HG03196 (cell line): ENCODE data around the gene UBR1.
"Not testable (repeated sequence)": the region's sequence is repeated elsewhere in the genome, so short reads cannot be mapped to it uniquely, and the experiment has no call there.

Experiments
- ATAC-seq: cut with Tn5 transposase; IDR thresholded peaks from one replicate; pipeline ENCODE4 v1.9.1; 2021; ENCODE audit not compliant: unreplicated experiment

Gene UBR1

DNA sequence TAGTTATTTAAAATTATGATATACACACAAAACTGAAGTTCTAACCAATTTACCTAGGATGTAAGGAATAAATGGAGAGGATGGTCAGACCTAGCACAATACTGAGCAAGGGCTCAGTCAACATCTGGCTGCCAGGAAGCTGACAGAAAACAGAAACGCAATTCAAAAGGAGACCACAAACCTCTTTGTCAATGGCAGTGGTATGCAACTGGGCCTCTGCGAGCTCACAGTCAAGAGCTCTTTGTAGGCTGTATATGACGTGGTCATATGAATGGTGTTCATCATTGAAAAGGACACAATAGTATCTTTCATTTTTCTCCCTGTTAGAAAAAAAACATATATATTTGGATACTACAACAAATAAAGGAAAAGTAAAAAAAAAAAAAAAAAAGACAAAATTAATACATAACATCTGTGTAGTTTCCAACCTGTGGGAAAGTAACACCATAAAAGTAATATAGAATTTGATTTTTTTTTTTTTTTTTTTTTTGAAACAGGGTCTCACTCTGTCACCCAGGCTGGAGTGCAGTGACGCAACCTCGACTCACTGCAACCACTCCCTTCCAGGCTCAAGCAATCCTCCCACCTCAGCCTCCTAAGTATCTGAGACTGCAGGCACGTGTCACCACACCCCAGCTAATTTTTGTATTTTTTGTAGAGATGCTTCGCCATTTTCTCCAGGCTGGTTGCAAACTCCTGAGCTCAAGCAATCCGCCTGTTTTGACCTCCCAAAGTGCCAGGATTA, 37.9 kb downstream of the UBR1 start:
- no peak for ATAC-seq

DNA sequence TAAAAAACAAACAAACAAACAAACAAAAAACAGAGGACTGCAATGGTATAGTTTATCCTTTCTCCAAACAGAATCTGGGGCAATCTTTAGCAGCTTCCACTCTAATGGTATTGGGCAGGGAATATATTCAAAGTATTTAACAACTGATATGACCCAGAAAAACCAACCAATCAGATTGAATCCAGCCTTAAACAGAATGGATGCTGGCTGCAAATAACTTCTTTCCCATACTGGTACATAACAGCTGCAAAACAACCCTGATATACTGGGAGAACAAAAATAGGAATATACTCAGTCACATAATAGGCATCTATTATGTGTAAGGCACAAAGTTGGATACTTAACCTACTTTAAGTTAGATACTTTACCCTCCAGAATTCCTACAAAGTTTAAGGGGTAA, 49.1 kb downstream of the UBR1 start:
- ATAC-seq: no peak

DNA sequence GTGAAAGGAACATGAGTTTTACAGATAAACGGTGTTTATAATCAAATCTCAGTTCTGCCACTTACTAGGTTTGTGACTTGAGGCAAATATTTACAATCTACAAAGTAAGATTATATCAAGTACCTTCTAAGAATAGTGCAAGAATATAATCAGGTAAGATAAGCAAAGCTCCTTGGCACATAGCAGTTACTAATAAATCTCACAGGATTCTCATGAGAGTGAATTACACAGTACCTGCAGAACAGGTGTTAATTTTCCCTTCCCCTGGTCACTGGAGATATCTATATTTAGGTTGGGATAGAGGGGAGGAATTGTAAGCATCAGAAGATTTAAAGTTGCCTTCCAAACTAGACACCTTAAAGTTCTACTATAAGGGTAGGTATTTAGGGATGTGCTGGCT, 53.0 kb downstream of the UBR1 start:
- no peak for ATAC-seq

DNA sequence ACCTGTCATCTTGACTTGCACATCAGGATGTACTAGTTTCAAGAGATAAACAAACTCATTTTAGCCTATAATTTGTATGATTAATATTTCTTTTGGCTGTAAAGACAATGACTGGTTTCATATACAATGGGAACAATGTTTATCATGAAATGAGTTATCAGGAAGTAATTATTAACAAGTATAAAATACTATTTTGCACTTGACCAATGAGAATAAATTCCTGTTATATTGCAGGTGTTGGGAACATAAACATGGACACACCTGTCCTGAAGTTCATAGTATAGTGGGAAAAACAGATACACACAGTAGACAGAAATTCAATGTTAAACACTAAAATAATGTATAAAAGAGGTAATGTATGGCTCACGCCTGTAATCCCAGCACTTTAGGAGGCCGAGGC, 56.9 kb downstream of the UBR1 start:
- no peak for ATAC-seq

DNA sequence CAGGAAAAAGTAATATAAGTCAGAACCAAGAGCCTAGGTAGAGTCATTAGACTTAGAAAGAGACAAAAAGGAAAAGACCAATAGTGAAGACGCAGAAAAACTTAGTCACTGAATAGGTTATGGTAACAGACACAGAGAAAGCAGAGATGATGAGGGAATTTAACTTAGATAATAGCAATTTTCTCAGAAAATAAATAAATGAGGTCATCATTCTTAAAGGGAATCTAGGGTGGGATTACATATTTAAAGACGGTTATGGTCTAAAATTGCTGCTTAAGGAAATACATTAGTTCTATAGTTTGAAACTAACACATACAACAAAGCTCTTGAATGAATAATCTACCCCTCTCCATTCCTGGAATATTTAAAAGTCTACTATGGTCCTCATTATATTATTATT, 59.4 kb downstream of the UBR1 start:
- no peak for ATAC-seq

DNA sequence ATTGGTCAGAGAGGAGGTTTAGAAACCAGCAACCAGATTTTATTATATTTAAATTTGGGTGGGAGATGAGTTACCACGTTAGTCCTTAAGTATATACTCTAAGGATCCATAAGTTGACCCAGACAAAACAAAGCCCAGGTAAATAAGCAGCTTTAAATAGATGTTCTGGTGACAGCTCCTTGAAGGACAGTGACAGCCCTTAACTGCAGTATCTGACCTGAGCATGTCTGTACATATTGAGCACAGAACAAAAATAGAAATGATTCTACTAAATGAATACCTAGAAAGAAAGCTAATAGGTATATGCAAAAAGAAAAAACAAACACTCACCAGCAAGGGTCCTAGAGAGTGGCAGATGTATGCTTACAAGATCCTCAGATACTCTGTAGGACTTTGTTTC, 63.0 kb downstream of the UBR1 start:
- no peak for ATAC-seq

DNA sequence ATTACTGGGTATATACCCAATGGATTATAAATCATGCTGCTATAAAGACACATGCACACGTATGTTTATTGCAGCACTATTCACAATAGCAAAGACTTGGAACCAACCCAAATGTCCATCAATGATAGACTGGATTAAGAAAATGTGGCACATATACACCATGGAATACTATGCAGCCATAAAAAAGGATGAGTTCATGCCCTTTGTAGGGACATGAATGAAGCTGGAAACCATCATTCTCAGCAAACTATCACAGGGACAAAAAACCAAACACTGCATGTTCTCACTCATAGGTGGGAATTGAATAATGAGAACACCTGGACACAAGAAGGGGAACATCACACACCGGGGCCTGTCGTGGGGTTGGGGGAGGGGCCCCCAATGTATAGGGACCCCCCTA, 64.8 kb downstream of the UBR1 start:
- ATAC-seq: not testable (repeated sequence)

DNA sequence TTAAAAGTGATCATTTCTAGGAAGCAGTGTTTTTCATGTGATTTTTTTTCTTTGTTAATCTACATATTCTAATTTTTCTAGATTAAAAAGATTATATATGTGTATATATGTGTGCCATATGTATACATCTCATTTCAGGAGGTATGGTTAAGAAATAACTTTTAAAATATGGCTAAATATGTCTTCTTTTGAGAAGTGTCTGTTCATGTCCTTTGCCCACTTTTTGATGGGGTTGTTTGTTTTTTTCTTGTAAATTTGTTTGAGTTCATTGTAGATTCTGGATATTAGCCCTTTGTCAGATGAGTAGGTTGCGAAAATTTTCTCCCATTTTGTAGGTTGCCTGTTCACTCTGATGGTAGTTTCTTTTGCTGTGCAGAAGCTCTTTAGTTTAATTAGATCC, 70.6 kb downstream of the UBR1 start:
- ATAC-seq: not testable (repeated sequence)

DNA sequence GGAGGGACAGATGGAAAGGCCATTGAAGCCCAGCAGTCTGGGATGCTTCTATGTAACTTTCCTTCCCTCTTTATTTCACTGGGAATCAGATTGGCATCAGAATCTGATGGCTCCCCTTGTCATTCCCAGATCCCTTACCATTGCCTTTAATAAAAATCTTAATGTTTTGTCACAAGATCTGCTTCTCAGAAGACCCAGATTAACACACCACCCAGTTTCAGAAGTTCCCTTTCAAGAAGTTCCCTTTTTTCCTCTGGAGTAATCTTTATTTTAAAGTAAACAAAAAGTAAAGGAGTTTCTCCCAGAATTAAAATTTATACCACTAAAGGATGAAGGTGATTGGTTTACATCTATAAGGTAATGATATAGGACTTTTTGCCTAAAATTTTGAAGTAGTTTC, 76.4 kb downstream of the UBR1 start:
- no peak for ATAC-seq

DNA sequence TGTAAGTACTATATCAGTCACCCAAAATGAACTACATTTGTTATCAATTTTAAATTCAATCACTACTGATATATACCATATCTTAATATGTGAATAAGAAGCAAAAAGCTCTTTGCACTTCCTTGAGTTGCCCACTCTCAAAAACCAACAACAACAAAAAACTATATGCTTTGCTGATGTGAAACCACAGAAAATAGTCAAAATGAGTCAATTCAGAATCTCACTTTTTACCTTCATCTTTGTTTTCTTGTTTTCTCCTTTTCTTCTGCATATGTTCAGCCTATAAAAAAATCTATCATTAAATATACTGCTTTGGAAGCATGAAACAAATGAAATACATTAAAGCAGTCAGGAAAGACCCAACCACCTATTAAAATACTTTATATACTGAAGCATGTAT, 80.7 kb downstream of the UBR1 start:
- no peak for ATAC-seq

DNA sequence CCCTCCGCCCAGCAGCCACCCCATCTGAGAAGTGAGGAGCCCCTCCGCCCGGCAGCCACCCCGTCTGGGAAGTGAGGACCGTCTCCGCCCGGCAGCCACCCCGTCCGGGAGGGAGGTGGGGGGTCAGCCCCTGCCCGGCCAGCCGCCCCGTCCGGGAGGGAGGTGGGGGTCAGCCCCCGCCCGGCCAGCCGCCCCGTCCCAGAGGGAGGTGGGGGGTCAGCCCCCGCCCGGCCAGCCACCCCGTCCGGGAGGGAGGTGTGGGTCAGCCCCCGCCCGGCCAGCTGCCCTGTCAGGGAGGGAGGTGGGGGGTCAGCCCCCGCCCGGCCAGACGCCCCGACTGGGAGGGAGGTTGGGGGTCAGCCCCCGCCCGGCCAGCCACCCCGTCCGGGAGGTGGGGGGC, 91.2 kb downstream of the UBR1 start:
- ATAC-seq: not testable (repeated sequence)

DNA sequence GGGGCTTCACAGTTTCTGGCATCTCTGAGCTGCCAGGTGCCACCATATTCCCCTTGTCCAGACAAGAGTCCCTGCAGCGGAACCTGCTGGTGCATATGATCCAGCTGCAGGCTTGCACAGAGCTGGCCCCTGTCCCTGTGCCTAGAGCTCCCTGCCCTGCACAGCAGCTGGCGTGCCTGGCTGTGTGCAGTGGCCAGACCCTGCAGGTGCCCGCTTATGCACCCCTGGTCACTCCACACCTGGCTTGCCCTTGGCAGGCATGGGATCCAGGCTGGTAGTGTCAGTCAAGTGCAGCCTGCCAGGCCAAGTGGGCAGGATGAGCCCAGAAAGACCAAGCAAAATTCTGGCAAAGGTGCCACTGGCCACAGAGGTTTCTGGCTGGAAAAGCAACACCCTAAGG, 96.6 kb downstream of the UBR1 start:
- no peak for ATAC-seq

DNA sequence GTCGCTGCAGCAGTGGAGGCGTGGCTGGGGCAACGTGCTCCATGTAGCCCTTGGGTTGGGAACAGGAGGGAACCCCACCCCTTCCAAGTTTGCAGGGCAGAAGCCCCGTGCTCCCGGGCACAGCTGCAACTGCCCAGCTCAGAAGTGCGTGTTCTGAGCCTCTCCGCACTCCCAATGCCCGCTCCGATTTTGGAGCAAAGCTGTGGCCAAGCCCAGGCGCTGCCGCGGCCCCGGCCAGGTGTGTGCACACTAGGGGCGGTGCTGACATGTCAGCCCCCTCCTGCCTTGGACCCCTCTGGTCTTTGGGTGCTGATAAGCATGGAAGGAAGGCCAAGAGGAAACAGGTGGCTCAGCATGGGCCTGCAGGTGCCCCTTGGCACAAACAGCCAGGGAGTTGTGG, 97.7 kb downstream of the UBR1 start:
- ATAC-seq: no peak

DNA sequence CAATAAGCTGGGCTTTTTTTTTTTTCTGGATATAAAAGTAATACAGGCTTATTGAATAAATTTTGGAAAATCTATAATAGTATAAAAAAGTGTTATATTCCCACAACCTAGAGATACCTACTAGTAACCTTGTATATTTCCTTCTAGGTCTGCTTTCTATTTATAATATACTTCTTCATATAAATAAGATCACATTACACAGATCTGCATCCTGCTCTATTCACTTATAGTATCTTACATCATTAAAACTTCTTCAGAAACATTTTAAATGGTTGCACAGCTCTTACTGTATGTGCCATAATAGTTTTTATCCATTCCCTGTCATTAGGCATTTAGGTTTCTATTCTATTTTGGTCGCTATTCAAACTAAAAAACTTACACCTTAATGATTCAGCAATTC, 98.3 kb downstream of the UBR1 start:
- ATAC-seq: no peak

DNA sequence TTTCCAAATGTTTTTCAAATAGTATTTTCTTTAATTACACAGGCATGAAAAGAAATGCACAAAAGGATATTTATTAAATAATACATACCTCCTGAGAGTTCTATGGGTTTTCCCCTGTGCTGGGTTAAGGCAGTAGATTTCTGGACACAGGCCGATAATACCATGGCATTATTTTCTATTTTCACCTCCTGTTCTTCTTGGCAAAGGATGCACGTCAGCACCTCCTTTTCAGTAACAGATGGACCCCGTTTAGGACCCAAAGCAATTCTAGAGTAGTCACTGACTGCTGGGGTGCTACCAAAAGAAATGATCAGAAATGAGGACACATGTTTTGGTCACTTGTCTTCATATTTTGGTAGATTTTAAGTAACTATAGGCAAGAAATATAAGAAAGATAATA, 98.8 kb downstream of the UBR1 start:
- ATAC-seq: no peak

DNA sequence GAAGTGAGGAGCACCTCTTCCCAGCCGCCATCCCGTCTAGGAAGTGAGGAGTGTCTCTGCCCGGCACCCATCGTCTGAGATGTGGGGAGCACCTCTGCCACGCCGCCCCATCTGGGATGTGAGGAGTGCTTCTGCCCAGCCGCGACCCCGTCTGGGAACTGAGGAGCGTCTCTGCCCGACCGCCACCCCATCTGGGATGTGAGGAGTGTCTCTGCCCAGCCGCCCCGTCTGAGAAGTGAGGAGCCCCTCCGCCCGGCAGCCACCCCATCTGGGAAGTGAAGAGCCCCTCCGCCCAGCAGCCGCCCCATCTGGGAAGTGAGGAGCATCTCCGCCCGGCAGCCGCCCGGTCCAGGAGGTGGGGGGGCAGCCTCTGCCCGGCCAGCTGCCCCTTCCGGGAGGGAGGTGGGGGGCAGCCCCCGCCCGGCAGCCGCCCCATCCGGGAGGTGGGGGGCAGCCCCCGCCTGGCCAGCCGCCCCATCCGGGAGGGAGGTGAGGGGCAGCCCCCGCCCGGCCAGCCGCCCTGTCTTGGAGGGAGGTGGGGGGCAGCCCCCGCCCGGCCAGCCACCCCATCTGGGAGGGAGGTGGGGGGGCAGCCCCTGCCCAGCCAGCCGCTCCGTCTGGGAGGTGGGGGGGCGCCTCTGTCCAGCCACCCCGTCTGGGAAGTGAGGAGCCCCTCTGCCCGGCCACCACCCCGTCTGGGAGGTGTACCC, 100.8 kb downstream of the UBR1 start:
- not testable (repeated sequence) for ATAC-seq

DNA sequence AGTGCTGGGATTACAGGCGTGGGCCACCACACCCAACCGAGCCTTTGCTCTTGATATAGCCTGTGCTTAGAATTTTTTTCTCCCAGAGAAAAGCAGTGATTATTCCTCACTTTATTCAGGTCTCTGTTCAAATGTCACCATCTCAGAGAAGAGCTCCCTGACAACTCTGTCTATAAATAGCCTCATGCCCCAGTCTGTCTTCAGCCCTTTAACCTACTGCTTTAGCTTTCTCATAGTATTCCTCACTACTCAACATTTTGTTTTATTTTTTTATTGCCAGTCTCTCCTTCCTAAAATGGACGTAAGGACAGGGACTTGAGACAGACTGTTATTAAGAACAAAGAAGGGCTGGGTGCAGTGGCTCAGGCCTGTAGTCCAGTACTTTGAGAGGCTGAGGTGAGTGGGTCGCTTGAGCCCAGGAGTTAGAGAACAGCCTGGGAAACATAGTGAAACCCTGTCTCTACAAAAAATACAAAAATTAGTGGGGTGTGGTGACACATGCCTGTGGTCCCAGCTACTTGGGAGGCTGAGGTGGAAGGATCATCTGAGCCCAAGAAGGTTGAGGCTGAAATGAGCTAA, 106.5 kb downstream of the UBR1 start:
- ATAC-seq: no peak

DNA sequence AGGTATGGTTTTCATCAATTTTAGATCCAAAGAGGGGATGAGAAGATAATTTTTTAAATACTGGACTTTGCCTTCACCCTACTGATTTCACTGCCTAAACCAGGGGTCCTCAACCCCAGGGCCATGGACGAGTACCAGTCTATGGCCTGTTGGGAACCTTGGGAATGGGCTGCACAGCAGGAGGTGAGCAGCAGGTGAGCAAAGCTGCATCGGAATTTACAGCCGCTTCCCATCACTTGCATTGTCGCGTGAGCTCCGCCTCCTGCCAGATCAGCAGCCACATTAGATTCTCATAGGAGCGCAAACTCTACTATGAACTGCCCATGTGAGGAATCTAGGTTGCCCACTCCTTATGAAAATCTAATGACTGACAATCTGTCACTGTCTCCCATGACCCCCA, 109.0 kb downstream of the UBR1 start:
- ATAC-seq: no peak

DNA sequence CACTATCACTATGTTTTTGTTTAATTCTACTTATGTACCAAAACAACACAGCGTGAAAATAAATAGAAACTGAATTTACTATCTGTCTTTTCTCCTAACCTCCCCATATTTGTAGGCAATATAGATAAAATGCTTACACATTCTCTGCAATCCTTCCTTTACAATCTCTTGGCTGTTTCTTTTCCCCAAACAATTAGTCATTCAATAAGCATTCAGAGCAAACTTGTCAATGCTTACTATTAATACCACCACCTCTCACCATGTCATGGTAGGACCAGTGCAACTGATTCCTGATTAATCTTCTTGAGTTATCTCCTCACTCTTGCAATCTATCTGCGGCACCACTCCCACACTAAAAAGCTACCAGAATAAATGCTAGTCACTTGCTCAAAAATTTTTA, 111.3 kb downstream of the UBR1 start:
- no peak for ATAC-seq

DNA sequence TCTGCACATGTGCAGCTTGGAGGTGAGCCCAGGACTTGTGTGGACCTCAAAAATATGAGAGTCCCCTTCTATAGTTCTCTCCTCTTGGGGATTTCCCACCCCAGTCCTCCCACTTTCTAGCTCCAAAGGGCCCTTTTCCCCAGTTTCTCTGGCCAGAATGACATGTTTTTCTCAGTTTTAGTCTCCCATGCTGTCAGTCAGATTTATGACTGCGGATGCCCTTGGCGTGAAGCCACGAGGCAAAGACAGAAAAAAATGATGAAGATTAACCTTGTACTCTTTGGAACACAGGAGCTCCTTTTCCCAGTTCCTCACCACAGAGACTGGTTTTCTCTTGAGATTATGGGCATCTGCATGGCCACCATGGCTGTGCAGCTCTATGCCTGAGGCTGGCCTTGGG, 113.2 kb downstream of the UBR1 start:
- no peak for ATAC-seq

DNA sequence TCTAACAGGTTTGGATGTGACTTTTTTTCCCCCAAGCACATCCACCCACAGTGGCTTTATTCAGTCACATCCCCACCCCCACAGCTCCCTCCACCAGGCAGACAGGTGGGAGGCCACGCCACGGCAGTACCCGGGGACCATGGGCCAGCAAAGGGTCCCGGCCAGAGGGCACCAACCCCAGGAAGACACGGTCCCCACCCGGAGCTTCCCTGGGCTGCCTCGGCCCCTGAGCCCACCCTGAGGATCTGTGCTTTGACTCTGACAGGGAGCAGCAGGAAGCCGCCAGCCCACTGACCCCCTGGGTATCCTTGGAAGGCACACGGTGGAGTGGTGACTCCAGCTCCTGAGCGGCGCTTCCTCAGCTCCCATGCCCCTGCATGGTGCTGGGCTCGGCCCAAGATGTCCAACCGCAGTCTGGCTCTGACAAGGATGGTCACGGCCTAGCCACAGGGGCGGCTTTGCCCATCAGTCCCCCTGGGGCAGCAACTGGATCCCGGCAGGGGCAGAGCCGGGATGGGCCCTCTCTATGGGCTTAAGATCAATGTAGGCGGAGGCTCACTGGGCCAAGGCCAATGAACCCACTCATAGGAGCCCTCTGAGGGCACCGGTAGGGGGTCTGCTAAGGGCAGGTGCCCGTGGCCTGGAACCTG, 119.0 kb downstream of the UBR1 start:
- ATAC-seq: no peak

DNA sequence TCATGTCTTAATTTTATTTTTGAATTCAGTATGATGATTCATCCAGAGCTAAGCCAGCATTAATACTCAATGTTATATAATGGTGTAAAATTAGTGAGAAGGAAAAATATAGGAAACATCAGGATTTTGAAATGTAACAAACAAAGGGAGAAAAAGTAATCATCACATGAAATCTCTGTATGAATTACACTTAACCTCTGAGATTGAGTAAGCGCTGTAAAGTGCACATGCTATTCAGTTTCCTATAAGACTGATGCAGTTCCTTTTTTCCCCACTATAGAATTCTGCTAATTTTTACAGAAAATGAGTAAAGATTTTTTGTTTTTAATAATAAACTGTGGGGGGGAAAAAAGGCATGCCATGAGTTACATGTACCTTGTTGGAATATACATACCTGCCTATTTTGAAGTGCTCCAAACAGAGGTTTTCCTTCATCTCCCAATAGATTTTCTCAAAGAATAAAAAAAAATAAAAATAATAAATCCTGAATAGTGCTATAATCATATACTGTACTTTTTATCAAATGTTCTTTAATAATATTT, 121.3 kb downstream of the UBR1 start:
- ATAC-seq: no peak
